ENCODE measurements around the gene RHOBTB1.
"Not testable (repeated sequence)": the region's sequence is repeated elsewhere in the genome, so short reads cannot be mapped to it uniquely, and the experiment has no call there.

Gene RHOBTB1

GRCh38 chr10:60908896-60909295 is 35.1 kb downstream of the RHOBTB1 start:
- TF ChIP-seq, protein P1, sequence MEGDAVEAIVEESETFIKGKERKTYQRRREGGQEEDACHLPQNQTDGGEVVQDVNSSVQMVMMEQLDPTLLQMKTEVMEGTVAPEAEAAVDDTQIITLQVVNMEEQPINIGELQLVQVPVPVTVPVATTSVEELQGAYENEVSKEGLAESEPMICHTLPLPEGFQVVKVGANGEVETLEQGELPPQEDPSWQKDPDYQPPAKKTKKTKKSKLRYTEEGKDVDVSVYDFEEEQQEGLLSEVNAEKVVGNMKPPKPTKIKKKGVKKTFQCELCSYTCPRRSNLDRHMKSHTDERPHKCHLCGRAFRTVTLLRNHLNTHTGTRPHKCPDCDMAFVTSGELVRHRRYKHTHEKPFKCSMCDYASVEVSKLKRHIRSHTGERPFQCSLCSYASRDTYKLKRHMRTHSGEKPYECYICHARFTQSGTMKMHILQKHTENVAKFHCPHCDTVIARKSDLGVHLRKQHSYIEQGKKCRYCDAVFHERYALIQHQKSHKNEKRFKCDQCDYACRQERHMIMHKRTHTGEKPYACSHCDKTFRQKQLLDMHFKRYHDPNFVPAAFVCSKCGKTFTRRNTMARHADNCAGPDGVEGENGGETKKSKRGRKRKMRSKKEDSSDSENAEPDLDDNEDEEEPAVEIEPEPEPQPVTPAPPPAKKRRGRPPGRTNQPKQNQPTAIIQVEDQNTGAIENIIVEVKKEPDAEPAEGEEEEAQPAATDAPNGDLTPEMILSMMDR (IDR thresholded peaks at IDR 0.05; ENCODE audit: insufficient read depth, low read depth, low read length, missing control alignments) = no peak
- no peak for DNase-seq (ENCODE audit: low read depth)
- H3K4me3 ChIP-seq (ENCODE audit: low read depth, low read length) = no peak overlapping the region

DNA sequence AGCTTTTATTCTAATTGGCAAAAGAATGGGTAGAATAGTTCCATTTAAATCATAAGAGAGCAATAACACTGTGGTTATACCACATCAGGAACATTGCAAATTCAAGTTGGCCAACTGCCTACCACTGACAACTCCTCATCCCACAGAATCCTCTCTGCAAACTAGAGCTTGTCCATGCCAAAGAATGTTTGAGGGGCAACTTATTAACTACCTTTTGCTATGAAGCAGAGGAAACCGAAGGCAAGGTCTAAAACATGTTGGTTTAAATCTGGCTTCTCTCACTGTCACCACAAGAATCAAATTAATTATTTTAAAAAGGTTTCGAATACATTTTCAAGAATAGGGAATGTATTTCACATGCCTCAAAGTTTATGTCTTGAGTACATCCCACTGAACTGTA is 36.0 kb downstream of the RHOBTB1 start:
- no peak for DNase-seq (ENCODE audit: low read depth)
- TF ChIP-seq, protein P1 (IDR thresholded peaks at IDR 0.05; ENCODE audit: insufficient read depth, low read depth, low read length, missing control alignments) = no peak
- H3K4me3 ChIP-seq (ENCODE audit: low read depth, low read length) = no peak overlapping the region

- no peak for DNase-seq (ENCODE audit: low read depth)
- H3K4me3 ChIP-seq (ENCODE audit: low read depth, low read length) = no peak overlapping the region
- TF ChIP-seq, protein P1 (IDR thresholded peaks at IDR 0.05; ENCODE audit: insufficient read depth, low read depth, low read length, missing control alignments) = no peak
Observed at GRCh38 chr10:60907236-60907635, 36.7 kb downstream of the RHOBTB1 start.

- not testable (repeated sequence) for DNase-seq (ENCODE audit: low read depth); H3K4me3 ChIP-seq (ENCODE audit: low read depth, low read length)
Observed at GRCh38 chr10:60906825-60907224, 37.2 kb downstream of the RHOBTB1 start.

DNA sequence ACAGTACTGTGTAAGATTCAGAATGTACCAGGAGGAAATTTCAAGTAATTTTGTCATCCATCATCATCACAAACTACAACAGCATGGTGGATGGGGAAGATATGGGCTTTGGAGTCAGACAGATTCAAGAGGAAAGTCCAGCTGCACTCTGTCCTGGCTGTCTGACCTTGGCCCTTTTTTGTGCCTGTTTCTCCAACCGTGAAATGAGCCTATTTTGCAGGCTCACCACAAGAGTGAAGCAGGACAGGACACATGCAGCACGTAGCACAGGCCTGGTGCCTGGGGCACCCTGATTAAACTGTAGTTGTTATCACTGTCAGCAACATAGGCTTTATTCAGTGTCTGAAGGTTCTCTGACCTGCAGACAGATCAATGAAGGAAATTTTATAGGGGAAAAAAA is 37.6 kb downstream of the RHOBTB1 start:
- DNase-seq (ENCODE audit: low read depth) = no peak
- TF ChIP-seq, protein P1 (IDR thresholded peaks at IDR 0.05; ENCODE audit: insufficient read depth, low read depth, low read length, missing control alignments) = no peak

GRCh38 chr10:60905580-60905979 is 38.4 kb downstream of the RHOBTB1 start:
- H3K4me3 ChIP-seq (ENCODE audit: low read depth, low read length) = no peak overlapping the region
- TF ChIP-seq, protein P1 (IDR thresholded peaks at IDR 0.05; ENCODE audit: insufficient read depth, low read depth, low read length, missing control alignments) = no peak

More for the DNA sequence above, 37.6 kb downstream of the RHOBTB1 start:
- H3K4me3 ChIP-seq (ENCODE audit: low read depth, low read length) = no peak overlapping the region

GRCh38 chr10:60903096-60903495 is 40.9 kb downstream of the RHOBTB1 start:
- TF ChIP-seq, protein P1 (IDR thresholded peaks at IDR 0.05; ENCODE audit: insufficient read depth, low read depth, low read length, missing control alignments) = no peak
- H3K4me3 ChIP-seq (ENCODE audit: low read depth, low read length) = no peak overlapping the region
- no peak for DNase-seq (ENCODE audit: low read depth)

More at GRCh38 chr10:60905580-60905979, 38.4 kb downstream of the RHOBTB1 start:
- no peak for DNase-seq (ENCODE audit: low read depth)
